EH (cell line): Measurements from ENCODE around the gene TPX2.

Experiments
- DNase-seq: peaks from one replicate; pipeline ENCODE4 v3.0.0-alpha.2; 2015; ENCODE audit warnings: low read depth

TPX2 gene

DNA sequence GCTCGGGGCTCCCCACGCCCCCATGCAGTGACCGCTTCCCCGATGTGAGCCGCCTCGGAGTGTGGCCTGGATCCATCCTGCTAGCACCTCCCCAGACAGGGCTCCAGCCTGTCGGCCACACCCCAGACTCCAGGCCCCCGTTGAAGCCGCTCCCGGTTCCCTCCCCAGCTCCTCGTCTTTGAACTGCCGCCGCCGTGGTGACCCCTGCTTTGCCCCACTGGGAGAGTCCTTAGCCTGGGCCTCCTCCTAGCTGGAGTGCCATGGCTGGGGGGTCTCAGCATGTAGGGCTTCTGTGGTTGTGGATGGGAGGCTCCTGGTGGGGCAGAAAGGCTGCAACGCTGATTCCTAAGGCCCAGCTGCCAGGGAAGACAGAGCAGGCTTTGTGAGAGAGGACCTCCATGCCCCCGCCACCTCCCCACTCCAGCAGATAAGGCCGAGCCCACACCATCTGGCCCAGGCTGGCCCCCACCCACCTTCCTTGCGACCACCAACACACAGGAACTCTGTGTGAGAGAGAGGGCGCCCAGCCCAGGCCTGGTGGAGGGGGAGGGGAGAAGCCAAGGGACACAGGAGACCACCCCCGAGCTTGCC lies 94.9 kb downstream of the TPX2 start:
- DNase-seq: no peak

DNA sequence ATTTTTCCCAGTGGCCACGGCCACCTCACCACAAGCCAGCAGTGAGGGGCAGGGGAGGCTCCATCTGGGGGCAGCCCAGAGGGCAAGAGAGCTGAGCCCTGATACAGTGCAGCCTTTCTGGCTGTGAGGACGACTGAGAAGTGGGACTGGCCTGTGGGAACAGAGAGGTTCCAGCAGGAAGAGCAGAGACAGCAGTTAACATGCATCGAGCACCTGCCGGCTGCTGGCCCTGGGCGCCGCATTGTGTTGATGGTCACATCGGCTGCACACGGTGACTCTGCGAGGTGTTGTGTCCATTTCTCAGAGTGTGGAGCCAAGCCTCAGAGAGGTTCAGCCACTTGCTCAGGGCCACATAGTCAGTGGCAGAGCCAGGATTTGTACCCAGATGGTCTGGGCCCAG lies 96.5 kb downstream of the TPX2 start:
- DNase-seq: no peak

DNA sequence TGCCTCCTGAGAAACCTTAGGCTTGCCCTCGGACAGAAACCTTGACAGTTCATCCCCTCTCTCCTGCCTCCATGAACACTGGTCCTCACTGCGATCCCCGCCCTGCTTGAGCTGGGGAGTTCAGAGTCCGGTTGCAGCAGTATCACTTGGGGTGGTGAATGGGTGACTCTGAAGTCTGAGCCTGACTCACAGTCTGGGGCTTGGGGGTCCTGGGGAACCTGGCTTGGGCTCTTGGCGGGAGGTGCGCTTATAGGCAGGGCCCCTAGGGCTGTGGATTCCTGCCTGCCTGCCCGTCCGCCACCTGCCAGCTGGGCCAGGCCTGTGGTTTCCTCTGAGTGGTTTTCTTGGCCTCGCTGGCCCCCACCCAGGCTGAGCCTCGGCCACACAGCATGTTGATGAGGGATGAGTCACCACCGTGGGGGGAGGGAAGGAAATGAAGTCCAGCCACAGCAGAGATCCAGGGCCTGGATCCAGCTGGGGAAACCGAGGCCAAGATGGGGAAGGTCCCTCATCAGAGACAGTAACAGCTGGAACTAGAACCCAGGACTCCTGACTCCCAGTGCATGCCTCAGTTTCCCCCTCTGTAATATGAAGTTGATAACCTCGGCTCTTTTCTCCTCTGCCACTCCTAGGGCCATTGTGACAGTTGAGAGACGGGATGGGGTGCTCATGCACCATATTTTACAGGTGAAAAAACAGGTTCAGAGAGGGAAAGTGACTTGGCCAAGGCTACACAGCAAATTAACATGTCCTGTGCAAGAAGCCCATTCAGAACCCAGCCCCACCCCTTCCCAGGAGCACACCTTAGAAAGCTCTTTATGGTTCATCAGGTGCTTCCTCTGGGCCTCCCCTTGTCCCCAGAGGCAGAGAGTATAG lies 97.1 kb downstream of the TPX2 start:
- peak; percentile 95 for DNase-seq

DNA sequence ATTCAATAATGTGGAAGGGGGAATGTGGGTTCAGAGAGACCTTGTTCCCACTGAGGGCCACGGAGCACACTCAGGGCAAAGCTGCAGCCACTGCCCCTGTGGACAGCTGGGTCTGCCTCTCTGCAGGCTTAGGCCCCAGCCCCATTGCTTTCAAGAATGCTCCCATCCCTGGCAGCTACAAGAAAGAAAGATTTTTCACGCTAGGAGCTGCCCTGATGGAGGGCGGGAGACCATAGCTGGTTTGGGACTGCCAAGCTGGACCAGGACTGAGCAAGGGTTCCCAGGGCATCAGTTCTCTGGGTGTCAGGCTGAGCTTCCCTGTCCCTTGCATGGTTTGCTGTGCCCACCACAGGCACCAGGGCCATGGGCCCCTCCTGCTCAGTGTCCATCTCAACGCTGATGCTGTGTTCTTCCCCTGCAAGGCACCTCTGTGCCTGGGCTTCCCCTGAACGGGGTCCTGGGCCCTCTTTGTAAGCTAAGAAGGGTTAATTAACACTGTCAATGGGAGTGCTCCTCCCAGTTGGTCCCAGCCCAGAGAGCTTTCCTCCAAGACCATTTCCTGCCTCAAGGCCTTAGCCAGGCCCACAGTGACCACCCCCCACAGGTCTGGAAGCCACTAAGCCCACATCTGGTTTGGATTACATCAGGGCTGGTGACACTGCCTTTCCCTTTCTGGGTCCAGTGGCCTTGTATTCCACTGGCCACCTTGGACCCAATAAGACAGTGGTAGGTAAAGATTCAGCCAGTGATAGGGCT lies 97.9 kb downstream of the TPX2 start:
- peak; percentile 79 for DNase-seq

DNA sequence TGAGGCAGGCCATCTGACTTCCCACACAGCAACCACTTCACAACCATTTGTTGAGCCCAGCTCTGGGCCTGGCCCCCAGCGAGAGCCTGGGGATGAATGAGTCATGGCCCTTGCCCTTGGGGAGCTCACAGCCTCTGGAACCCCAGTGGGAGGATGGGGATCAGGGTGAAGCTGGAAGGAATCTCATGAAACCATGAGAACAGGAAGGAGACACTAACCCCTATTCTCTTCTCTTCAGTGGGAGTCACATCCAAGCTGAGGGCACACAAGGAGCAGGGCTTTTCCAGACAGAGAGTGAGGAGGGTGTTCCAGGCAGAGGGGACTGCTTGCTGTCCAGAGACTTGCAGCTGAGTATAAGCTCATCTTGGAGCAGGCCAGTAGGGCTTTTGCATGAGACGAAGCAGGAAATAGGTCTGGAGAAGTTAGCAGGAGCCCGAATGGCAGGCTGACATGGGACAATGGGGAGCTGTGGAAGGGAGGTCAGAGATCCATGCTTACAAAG lies 98.9 kb downstream of the TPX2 start:
- DNase-seq: peak; percentile 79

DNA sequence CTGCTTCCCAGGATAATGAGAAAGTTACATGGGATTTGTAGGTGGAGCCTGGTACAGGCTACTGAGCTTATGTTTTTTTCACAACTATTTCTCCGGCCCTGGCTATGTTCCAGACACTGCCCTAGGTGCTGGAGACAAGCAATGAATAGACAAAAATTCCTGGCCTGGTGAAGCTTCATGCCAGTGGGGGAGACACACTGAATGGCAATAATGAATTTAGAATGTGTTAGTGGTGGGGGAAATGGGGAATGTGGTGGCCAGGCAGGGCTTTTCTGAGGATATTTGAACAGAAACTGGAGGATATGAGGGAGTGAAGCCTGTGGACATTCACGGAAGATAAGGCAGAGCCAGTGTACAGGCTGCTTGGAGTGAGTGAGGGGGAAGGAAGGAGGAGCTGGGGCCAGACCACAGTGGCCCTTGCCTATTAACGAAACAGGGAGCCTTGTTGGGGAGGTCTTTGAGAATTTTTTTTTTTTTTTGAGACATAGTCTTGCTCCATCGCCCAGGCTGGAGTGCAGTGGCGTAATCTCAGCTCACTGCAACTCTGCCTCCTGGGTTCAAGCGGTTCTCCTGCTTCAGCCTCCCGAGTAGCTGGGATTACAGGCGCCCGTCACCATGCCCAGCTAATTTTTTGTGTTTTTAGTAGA lies 99.7 kb downstream of the TPX2 start:
- DNase-seq: peak; percentile 53

DNA sequence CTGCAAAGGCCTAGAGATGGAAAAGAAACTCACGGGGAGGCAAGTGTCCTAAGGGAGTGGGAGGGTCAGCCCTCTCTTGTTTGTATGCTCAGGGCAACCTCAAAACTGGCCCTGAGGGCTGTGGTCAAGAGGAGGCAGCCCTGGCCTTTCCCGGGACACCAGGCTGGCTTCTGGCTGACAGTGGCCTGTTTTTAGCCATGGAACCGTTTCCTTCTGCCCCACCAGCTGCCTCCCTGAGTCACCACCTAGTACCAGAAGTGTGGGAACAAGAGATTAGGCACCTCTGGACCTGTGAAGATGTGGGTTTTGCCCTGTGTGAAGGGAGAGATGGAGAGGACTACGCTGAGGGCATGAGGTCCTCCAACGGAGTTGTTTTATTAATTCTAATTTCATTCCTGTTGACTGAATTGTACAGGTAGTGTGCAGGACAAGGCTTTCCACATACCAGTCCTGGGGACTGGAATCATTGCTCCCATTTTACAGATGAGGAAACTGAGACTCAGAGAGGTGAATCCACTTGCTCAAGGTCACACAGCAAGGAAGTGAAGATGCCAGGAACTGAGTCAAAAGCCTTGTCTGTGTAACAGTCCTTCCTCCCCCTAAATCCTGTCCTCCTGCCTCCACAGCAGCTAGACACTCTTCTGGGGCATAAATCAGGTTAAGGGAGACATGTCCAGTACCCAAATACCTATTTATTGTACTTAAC lies 100.8 kb downstream of the TPX2 start:
- DNase-seq: peak; percentile 55

DNA sequence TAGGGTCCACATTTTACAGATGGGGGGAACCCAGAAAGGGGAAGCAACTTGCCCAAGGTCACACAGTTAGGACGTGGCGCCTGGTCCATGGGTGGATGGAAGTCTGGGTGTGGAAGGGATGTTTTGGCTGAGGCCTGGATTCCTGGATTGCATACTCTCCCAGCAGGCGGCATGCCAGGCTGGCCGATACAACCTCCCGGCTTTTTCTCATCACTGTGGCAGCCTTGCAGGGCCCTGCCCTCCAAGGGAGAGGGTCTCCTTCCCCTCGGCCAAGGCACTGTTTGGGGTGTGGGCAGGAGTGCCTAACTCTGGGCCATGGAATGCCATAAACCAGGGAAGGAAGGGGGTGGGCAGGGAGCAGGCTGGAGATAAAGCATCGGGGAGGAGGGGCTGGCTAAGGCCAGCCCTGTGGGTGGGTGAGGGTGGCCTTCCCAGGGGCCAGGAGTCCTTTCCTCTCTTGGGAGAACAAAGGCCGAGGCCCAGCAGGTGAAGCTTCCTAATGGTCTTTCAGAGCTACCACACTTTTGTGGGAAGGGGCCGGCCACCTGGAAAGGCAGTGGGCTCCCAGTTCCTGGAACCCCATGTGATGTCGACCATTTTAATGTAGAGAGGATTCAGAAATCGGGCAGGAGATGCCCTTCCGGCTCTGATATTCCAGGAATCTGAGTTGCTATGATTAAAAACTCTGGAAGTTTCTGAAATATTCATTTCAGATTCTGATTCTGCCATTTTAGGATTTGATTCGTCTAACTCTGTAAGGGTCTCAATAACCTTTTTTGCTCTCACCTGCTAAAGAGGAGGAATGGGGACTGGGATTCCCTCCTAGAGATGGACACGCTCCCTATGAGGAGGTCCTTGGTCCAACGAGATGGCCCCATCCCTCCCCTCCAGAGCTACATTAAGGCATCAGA lies 102.1 kb downstream of the TPX2 start:
- DNase-seq: peak; percentile 39

DNA sequence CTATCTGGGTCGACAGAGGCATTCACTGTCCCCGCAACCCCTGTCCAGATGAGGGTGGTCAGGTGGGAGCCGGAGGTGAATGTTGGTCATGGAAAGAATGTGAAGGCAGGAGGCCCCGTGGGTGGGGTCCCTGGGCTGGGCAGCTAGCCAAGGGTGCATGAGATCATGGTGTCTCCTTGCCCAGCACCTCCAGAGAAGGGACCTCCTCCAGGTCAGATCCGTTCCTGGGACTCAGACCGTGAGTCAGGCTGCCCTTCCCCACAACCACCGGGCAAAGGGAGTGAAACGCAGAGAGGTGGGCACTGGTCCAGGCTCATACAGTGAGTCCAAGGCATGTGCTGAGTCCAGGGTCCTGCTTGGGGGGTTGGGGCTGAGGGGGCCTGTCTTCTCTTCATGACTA lies 102.8 kb downstream of the TPX2 start:
- peak; percentile 75 for DNase-seq

DNA sequence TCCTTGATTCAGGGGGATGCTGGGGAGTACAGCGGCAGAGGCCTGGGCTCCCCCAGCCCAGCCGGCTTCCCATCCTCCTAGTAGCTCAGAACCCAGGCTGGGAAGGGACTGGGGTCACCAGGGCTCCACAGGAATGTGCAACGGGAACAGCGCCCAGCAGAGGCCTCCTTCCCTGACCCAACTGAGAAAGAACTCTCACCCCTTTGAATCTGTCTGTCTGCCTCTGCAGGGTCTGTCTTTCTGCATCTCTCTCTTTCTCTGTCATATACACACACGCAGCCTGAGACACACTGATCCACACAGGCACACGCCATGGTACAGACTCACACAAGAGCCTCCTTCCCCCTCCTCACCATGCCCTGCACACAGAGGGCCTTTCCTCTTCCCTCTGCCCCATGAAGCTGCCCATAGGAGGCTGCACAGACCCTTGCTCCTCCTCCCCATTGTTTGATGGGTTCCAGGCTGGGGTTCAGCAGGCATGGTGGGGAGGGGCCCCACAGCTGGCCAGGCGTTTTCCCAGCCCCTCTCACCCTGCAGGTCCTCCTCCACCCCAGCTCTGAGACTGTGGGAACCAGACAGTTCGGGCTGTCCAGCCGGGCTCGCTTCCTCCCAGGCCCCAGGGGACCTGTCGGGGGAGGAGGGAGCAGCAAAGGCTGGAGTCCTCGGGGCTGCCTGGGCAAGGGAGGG lies 103.5 kb downstream of the TPX2 start:
- DNase-seq: peak; percentile 77

DNA sequence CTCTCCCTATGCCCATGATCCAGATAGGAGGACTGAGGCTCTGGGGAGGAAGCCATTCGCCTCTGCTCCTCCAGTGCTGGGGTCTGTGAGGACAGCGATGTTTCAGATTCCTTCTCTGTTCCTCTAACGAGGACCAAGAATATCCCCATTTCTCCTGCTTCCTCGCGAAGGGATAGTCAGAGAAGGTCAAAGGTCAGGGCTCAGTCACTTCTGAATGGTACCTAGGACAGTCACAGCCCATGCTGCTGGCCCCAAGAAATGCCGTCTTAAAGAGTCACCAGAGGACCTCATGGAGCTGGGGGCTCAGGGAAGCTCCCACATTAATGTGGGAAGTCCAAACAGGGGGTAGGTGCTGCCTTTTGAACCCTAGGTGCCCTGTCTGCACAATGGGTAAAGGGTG lies 104.2 kb downstream of the TPX2 start:
- no peak for DNase-seq

DNA sequence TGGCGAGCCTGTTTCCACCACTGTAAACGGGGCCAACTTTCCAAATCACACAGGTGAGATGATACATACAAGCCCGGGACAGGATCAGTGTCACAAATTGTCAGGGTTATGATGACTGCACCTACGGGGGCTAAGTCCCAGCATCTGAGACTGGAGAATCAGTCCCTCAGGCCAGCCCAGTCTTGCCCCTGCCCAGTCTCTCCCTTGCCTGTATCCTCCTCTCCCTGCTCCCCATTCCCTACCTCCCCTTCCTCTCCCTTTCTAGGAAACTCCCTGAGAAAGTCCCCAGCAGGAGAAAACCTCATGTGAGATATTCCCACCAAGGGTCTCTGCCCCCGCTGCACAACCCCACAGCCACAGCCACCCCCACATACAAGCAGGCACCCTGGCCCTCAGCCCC lies 104.8 kb downstream of the TPX2 start:
- no peak for DNase-seq

DNA sequence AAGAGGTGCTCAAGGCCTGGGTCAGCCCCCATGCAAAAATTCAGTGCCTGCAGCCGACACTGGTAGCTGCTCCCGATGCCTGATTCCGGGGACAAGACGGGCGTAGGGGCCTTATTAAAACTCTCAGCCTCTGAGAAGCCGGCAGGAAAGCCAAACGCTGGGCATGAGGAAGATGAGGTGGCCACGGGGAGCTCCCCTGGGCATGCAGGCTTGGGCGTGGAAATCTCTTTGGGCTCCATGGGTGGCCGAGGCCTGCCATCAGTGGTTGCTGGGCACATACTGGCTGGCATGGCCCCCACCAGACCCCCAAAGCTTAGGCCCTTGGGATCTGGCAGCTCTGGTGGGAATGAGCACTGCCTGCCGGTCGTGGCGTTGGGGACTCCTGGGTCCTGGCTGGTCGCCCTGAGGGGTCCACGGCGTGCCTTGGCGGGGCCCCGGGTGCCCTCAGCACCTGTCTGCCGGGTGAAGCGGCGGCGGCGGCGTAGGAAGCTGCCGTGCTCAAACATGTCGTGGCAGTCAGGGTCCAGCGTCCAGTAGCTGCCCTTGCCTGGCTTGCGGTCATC lies 105.7 kb downstream of the TPX2 start:
- DNase-seq: no peak

DNA sequence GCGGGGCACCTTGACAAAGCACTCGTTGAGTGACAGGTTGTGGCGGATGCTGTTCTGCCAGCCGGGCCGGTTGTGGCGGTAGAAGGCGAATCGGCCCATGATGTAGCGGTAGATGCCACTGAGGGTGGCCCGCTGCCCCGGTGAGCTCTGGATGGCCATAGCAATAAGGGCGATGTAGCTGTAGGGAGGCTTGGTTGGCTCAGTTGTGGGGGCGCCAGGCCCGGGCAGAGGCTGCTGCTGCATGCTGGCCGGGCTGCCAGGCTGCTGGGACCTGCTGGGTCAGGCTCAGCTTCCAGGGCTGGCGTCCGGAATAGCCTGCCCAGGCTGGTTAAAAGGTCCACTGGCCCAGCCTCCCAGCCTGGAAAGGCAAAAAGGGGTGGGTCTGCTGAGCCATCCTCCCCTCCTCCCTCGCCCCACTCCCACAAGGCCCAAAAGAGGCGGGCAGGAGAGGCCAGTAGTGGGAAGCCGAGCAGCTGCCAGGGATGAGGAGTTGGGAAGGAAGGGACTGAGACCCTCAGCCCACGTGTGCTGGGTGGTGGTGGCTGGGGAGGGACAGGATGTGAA lies 106.3 kb downstream of the TPX2 start, which contains the start of gene FOXS1:
FOXS1 (minus strand) TSS at position 305 of the 564 bp plus-strand sequence; CDS start at position 243, 62 bp downstream.
- DNase-seq: no peak

DNA sequence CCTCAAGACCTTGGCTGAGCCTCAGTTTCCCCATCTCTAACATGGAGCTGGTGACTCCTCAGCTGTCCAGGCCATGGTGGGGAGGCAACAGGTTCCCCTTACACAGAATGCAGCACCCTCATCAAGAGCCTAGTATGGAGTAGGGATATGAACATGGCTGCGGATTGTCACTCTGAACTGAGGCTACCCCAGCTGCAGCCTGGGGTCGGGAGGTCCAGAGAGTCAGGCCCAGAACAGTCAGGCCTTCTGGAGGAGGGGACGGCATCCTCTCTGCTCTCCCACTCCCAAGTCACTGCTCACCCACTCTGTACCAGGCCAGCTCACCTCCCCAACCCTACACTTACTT lies 107.7 kb downstream of the TPX2 start:
- no peak for DNase-seq

DNA sequence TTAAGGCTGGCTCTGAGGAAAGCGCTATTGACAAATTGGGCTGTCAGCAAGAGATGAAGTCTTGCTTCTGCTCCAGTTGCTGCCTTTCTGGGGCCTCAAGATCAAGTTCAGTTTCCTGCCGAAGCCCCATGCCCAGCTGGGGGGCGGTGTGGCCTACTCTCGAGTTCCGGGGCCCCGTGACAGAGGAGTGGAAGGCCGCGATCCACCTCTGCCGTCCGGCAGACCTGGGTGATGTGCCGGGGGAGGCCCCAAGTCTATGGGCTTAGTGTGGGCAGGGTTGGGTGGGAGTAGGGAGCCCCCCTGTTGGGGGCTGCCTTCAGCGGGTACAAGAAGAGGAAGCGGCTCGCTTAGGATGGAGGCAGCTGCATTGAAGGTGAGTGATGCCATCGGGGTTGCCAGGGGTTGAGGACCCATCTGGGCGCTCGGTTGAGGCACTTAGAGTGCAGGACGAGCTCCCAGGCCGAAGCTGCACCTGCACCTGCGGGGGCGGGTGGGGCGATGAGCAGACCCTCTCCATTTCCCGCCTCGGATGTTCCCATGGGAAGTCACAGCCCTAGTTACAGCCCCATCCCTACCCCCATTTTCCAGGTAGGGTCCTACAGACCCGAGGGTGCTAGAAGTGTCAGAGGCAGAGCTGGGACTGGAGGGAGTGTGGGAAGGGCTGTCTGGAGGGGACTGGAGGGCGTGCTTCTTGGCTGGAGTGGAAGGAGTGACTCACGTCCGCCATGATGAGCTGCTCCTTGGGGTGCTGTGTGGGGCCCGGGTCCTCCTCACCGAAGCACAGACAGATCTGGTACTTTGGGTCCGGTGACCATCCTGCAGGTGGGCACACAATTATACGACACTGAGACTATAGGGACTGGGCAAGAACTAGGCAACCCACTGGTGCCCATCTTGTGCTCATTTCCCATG lies 109.3 kb downstream of the TPX2 start:
- DNase-seq: no peak

DNA sequence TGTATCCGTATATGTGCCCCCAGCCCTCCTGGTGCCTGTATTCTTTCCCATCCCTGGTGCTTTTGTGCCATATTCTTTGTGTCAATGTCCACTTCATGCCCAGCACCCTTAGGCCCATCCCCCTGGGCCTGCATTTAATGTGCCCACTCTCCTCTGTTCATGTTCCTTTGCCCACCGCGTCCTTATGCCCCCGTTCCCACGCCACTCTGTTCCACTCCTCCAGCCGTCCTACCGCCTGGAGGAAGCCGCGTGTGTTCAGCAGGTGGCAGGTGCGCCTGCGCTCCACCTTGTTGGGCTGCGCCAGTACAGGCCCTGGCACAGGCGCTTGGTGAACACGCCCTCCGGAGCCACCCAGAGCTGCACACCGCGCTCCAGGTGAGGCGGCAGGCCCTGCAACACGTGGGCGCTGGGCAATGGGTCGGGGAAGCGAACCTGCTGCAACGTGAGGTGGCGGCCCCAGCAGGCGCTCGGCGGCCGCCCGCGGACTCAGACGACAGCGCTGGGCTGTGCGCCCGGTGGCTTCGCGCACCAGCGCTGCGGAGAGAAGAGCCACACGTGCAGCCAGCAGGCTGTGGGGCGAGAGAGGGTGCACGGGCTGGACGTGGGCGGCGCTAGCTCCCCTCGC lies 110.3 kb downstream of the TPX2 start:
- no peak for DNase-seq
